Tibial nerve (tissue), 4 donors: Measurements from ENCODE around the gene MRNIP.

Source experiments
- CTCF ChIP-seq, 5 experiments: fragments of 200-600 bp in 3 of 5; fragments of 450-650 bp in 2 of 5; sonication (generic) in 3 of 5; IDR thresholded peaks; one replicate each; pipeline ENCODE4 v1.5.1; 2016 to 2019; ENCODE audit warnings: antibody characterized with exemption in 5 of 5, mild to moderate bottlenecking in 3 of 5, moderate library complexity in 2 of 5
- EP300 ChIP-seq, 2 donors: sonication (generic); formaldehyde crosslinking; IDR thresholded peaks; one replicate each; pipeline ENCODE4 v1.6.1; 2017; ENCODE audit warnings: antibody characterized with exemption in 2 of 2, mild to moderate bottlenecking in 1 of 2
- POLR2A ChIP-seq, 2 donors: fragments of 450-650 bp; IDR thresholded peaks; one replicate each; pipeline ENCODE4 v1.6.1; 2017; ENCODE audit warnings: antibody characterized with exemption in 2 of 2, mild to moderate bottlenecking in 2 of 2, moderate library complexity in 2 of 2

DNA sequence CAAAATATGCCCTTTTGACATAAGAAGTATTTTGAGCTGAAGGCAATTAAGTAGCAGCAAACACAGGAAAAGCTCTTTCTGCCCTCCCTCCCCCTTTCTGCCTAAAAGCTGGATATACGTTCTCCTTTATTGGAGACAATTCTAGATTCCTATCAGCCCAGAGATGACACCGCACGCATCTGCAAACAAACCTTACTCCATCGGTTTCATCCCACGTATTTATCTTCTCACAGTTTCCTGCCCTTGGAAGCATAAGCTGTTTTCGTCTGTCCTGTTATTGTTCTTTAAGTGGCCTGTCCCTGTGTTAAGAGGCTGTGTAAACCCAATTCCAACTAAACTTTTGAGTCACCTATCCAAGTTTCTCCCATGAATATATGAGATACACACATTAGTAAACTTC lies 37.2 kb upstream of the MRNIP start:
- TF ChIP-seq CTCF (IDR thresholded peaks at IDR 0.05) (no peak), EP300 (IDR thresholded peaks at IDR 0.05) (no peak), POLR2A (IDR thresholded peaks at IDR 0.05) (no peak)
